Measurements from ENCODE around the gene SCAF4.
A peak's percentile ranks its signal among the peaks of the same experiment; 100 is the strongest.
"Not testable (repeated sequence)": the region's sequence is repeated elsewhere in the genome, so short reads cannot be mapped to it uniquely, and the experiment has no call there.

SCAF4 gene

DNA sequence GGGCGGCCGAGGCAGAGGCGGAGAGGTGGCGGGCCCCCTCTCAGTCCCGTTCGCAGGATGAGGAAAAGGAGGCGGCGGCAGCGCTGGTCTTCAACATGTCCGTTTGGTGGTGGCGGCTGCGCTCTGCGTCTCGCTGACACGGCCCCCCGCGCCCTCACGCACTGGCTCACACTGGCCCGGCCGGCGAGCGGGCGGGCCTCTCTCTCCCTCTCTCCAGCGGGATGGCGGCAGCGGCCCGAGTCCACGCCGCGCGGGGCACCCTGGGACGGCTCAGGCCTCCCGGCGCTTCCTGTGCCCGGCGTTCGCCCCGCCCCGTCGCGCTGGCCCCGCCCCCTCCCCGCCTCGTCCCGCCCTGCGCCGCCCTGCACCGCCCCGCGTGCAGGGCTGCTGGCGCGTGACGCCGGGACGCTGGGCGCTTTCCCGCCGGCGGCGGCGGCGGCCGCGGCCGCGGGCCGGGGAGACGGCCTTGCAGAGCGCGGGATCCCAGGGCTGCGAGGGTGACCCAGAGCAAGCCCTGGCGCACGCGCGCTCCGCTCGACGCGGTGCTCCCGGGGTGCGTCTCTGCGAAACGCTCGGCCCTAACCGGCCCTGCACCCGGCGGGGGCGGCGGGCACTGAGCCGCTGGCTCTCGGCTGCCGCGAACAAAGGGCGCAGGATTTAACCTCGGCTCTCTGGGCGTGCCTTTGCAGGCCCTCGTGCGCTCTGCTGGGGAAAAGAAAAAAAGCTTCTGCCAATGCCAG, at the start of gene SCAF4:
Gene SCAF4, minus strand, starts transcription at position 262 of the 740 bp plus-strand sequence. CDS start 426 bp downstream, outside the sequence.
- peak; percentile 96 to 98 (median 97) for DNase-seq

GRCh38 chr21:31780944-31781343, 49.0 kb upstream of the SCAF4 start:
- peak; percentile 50 to 84 (median 77) for DNase-seq

DNA sequence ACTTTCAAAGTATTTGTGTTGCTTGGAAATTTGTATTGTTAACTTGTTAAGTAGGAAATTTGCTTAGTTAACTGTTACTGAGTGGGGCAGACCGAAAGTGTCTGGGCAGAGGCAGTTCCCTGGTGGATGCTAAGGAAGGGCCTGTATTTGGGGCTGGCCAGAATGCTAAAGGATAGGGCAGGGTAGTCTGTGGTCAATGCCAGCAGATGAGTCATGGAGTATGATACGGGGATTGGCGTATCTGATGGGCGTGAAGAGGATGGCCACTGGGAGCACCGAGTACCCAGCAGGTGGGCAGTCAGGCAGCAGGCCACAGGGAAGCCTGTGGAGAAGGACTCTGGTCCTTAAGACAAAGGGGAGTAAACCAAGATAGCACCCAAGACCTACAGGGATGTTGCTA, 46.6 kb upstream of the SCAF4 start:
- DNase-seq, result no peak

DNA sequence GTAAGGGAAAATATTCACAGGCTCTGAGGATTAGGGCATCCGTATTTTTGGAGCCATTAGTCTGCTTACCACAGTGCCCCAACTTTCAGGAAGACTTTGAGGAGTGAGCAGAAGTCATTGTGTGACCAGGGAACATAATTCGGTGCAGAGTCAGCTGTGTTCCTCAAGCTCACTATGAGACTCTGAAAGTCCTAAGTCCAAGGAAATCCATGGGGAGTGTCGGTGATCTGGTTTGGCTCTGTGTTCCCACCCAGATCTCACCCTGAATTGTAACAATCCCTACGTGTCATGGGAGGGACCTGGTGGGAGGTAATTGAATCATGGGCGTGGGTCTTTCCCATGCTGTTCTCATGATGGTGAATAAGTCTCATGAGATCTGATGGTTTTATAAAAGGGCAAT, 45.9 kb upstream of the SCAF4 start:
- no peak for DNase-seq

- DNase-seq, result no peak
Measured at GRCh38 chr21:31774031-31774430, 42.1 kb upstream of the SCAF4 start.

- peak in 1 of 3 experiments; percentile 54 for DNase-seq
Measured at GRCh38 chr21:31772674-31773555, 41.0 kb upstream of the SCAF4 start.

GRCh38 chr21:31771685-31772084, 39.8 kb upstream of the SCAF4 start:
- no peak for DNase-seq

DNA sequence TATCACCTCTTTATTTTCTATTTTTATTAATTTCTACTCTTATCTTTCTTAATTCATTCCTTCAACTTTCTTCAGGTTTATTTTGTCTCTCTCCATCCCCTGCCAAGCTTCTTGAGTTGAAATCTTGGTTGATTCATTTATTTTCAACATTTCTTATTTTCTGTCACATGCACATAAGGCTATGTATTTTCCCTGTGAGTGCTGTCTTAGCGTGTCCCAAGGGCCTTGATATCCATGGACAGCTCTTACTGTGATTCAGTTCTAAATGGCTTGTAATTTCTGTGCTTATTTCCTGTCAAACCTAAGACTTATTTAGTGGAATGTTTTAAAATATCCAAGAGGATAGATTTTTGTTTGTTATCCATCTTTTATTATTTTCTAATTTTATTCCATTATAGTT, 36.8 kb upstream of the SCAF4 start:
- DNase-seq, result no peak

GRCh38 chr21:31766899-31767298, 35.0 kb upstream of the SCAF4 start:
- no peak for DNase-seq

DNA sequence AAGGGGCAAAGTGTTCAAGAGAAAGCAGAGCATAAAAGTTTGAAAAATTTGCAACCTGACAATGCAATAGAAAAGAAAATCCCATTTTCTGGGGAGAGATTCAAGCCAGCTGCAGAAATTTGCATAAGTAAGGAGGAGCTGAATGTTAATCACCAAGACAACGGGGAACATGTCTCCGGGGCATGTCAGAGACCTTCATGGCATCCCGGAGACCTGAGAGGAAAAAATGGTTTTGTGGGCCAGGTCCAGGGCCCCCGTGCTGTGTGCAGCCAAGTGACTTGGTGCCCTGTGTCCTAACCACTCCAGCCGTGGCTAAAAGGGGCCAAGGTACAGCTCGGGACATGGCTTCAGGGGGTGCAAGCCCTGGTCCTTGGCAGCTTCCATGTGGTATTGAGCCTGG, 33.9 kb upstream of the SCAF4 start:
- not testable (repeated sequence) for DNase-seq

- no peak for DNase-seq
Measured at GRCh38 chr21:31760931-31761330, 29.0 kb upstream of the SCAF4 start.

DNA sequence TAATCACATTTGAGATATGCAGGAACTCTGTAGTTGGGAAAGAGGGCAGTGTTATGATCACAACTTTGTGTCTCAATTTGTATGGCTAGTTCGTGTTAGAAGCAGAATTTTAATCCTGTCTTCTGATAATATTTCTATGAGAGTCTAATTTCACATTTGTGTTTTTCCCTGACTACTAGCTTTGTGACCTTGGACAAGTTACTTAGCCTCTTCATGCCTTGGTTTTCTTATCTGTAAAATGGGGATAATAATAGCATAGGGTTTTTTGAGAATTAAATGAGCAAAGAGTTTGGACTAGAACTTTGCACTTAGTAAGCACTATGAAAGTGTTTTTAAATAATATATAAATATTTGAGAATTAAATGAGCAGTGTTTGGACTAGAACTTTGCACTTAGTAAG, 24.9 kb upstream of the SCAF4 start:
- no peak for DNase-seq

DNA sequence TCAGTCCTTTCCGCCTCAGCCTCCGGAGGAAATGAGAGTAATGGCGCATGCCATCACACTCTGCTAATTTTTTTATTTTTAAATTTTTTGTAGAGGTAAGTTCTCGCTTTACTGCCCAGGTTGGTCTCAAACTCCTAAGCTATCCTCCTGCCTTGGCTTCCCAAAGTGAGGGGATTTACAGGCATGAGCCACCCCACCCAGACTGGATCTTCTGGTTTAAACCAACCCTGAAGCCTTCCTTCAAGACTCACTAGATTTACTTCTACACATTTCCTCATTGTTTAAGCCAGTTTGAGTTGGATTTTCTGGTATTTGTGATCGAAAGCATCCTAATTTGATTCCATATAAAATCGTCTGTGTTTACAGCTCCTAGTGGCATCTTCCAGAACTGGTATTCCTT, 23.1 kb upstream of the SCAF4 start:
- DNase-seq, result no peak

DNA sequence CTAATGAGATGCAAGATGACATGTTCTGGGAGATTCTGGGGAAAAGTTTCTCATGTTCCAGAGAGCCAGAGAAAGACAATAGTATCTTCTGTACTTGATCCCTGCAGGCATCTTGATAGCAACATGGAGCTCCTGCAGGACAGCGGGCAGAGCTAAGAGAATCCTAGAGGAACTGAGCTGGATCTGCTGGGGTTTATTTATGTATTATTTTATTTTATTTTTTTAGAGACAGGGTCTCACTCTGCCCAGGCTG, 22.7 kb upstream of the SCAF4 start:
- no peak for DNase-seq

GRCh38 chr21:31753949-31754707, 22.2 kb upstream of the SCAF4 start:
- DNase-seq, result no peak

- DNase-seq, result no peak
Measured at GRCh38 chr21:31752967-31753366, 21.0 kb upstream of the SCAF4 start.

- no peak for DNase-seq
Measured at GRCh38 chr21:31752352-31752751, 20.4 kb upstream of the SCAF4 start.

- no peak for DNase-seq
Measured at GRCh38 chr21:31750843-31751242, 18.9 kb upstream of the SCAF4 start.

GRCh38 chr21:31744182-31744800, 12.4 kb upstream of the SCAF4 start:
- DNase-seq, result no peak

- no peak for DNase-seq
Measured at GRCh38 chr21:31743712-31744111, 11.8 kb upstream of the SCAF4 start.

DNA sequence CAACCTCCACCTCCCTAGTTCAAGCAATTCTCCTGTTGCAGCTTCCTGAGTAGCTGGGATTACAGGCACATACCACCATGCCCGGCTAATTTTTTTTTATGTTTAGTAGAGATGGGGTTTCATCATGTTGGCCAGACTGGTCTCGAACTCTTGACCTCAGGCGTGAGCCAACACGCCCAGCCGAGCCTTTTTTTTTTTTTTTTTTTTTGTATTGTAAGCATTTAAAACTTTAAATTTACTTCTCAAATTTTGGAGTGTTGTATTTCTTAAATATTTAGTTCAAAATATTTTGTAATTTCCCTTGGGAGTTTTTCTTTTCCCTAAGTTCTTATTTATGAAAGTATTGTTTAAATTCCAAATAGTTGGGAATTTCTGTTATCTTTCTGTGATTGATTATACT, 9.2 kb upstream of the SCAF4 start:
- no peak for DNase-seq

DNA sequence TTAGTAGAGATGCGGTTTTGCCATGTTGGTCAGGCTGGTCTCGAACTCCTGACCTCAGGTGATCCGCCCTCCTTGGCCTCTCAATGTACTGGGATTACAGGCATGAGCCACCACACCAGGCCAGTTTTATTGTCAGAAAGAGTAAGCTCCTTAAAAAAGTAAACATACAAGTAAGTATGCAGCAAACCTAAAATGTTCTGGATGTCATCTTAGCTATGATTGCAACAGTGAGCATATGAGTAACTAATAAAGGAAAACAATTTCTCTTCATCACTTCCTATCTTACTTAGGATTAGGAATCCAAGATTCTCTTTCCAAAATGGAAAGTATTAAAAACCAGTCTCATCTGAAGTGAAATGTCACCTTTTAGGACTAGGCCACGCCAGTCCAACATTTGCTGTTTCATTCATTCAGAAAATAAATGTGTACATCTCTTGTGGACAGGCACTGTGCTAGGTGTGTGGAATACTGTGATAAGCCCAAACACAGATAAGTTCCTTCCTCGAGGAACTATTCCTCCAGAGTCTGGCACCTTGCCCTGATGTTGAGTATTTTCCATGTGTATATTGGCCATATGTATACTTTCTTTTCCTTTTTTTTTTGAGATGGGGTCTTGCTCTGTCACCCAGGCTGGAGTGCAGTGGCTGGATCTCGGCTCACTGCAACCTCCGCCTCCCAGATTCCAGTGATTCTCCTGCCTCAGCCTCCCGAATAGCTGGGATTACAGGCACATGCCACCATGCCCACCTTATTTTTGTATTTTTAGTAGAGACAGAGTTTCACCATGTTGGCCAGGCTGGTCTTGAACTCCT, 5.9 kb upstream of the SCAF4 start:
- DNase-seq, result not testable (repeated sequence)
